ENCODE results near the gene PPP1R3D. TPM values are rescaled to one million over a fixed set of nuclear protein-coding genes. Genes with fewer than 3 reads are reported as not detected.

The PPP1R3D gene
- total and polyA plus RNA-seq, 2 of the 13 experiments (the other 11 are each of a cell fraction or from before 2014, with no cell fraction given): 1.2 to 3.7 TPM

GRCh38 chr20:59955131-59955796, 15.2 kb upstream of the PPP1R3D start (continued):
- TF ChIP-seq FOSL2 (CRISPR knock-in tag; IDR thresholded peaks at IDR 0.05) (no peak), CTCF (CRISPR knock-in tag; IDR thresholded peaks at IDR 0.05) (peak; percentile 66), SMC3 (IDR thresholded peaks at IDR 0.05; ENCODE audit: low read length) (peak; percentile 61), SETDB1 (CRISPR knock-in tag; IDR thresholded peaks at IDR 0.05; ENCODE audit: borderline replicate concordance) (no peak), IKZF1 (IDR thresholded peaks at IDR 0.05) (no peak), CEBPG (CRISPR knock-in tag; IDR thresholded peaks at IDR 0.05) (no peak), STAG1 (CRISPR knock-in tag; IDR thresholded peaks at IDR 0.05) (peak; percentile 28), ZBTB8A (CRISPR knock-in tag; IDR thresholded peaks at IDR 0.05; ENCODE audit: borderline replicate concordance, low read depth) (no peak), ZNF556 (CRISPR knock-in tag; IDR thresholded peaks at IDR 0.05; ENCODE audit: borderline replicate concordance) (no peak), CEBPB (IDR thresholded peaks at IDR 0.05; ENCODE audit: borderline replicate concordance, low read depth, low read length) (peak; percentile 52; the same call in 1 of the 2 replicates), IRF1 (CRISPR knock-in tag; IDR thresholded peaks at IDR 0.05; ENCODE audit: low read depth) (no peak), NFE2 (CRISPR knock-in tag; IDR thresholded peaks at IDR 0.05) (no peak), RAD21 (CRISPR knock-in tag; IDR thresholded peaks at IDR 0.05) (0 out of 2 replicates have a peak, but pooled peaks have one; percentile 39)
- TF ChIP-seq, protein P1, sequence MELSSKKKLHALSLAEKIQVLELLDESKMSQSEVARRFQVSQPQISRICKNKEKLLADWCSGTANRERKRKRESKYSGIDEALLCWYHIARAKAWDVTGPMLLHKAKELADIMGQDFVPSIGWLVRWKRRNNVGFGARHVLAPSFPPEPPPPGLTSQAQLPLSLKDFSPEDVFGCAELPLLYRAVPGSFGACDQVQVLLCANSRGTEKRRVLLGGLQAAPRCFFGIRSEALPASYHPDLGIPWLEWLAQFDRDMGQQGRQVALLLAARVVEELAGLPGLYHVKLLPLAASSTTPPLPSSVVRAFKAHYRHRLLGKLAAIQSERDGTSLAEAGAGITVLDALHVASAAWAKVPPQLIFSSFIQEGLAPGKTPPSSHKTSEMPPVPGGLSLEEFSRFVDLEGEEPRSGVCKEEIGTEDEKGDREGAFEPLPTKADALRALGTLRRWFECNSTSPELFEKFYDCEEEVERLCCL (CRISPR knock-in tag; IDR thresholded peaks at IDR 0.05; ENCODE audit: borderline replicate concordance): no peak

Data from HepG2 (cell line).